PC-9 (cell line): ENCODE data around the gene CNTNAP5. TPM values are rescaled to one million over a fixed set of nuclear protein-coding genes. Genes with fewer than 3 reads are reported as not detected.

Experiments used
- BruUV-seq: library from RNA; stranded (reverse); fragments of 400-500 nt; replicated peaks from 2 replicates; lab custom pipeline; 2021; lab: Mats Ljungman, UMichigan
- CTCF ChIA-PET: fragments of 300-600 bp; sonication (Branson Sonifier 250); formaldehyde crosslinking; loops from one replicate; lab custom pipeline; 2022; ENCODE audit warnings: antibody characterized with exemption; lab: Charles Lee
- POLR2A ChIA-PET: fragments of 300-600 bp; sonication (Branson Sonifier 250); formaldehyde crosslinking; loops from one replicate; lab custom pipeline; 2022; ENCODE audit warnings: antibody characterized with exemption; ENCODE audit not compliant: unreplicated experiment; lab: Charles Lee
- DNase-seq, 2 experiments: peaks; one replicate each; pipeline versions ENCODE4 v3.0.0 to v3.0.0-alpha.2; 2015 to 2022; ENCODE audit warnings: mixed read lengths in 1 of 2
- H2AFZ ChIP-seq: fragments of 200-600 bp; sonication (generic); 2 replicates; pipeline ENCODE4 v1.8.1; 2017; ENCODE audit warnings: antibody characterized with exemption
- H3F3A ChIP-seq: fragments of 200-600 bp; sonication (generic); 2 replicates; pipeline ENCODE4 v1.8.1; 2017; ENCODE audit warnings: antibody characterized with exemption, mild to moderate bottlenecking, low read depth; ENCODE audit not compliant: insufficient read depth
- H3K27ac ChIP-seq: fragments of 200-600 bp; sonication (generic); 2 replicates; pipeline ENCODE4 v1.6.1; 2016; ENCODE audit warnings: mixed run types
- H3K27me3 ChIP-seq: fragments of 200-600 bp; sonication (generic); 2 replicates; pipeline ENCODE4 v1.6.1; 2016; ENCODE audit warnings: low read depth, mixed run types; ENCODE audit not compliant: insufficient read depth
- H3K36me3 ChIP-seq: fragments of 200-600 bp; sonication (generic); 2 replicates; pipeline ENCODE4 v1.6.1; 2016; ENCODE audit warnings: low read depth, mixed run types
- H3K4me1 ChIP-seq: fragments of 200-600 bp; sonication (generic); replicated peaks from 2 replicates; pipeline ENCODE4 v1.6.1; 2016; ENCODE audit warnings: mixed run types; ENCODE audit not compliant: insufficient read depth
- H3K4me2 ChIP-seq: fragments of 200-600 bp; sonication (generic); 2 replicates; pipeline ENCODE4 v1.6.1; 2017; ENCODE audit warnings: mixed run types
- H3K4me3 ChIP-seq: fragments of 200-600 bp; sonication (generic); 2 replicates; pipeline ENCODE4 v1.6.1; 2016; ENCODE audit warnings: mixed run types
- H3K79me2 ChIP-seq: fragments of 200-600 bp; sonication (generic); 2 replicates; pipeline ENCODE4 v1.6.1; 2017; ENCODE audit warnings: low read depth, mixed run types
- H3K9me2 ChIP-seq: fragments of 200-600 bp; sonication (generic); 2 replicates; pipeline ENCODE4 v1.8.1; 2017; ENCODE audit warnings: mild to moderate bottlenecking; ENCODE audit not compliant: insufficient read depth
- H3K9me3 ChIP-seq: fragments of 200-600 bp; sonication (generic); 2 replicates; pipeline ENCODE4 v1.8.1; 2016; ENCODE audit warnings: low read depth; ENCODE audit not compliant: insufficient read depth
- H4K20me1 ChIP-seq: fragments of 200-600 bp; sonication (generic); 2 replicates; pipeline ENCODE4 v1.8.1; 2017; ENCODE audit not compliant: insufficient read depth
- EZH2 ChIP-seq: fragments of 200-600 bp; sonication (generic); IDR thresholded peaks from 2 replicates; pipeline ENCODE4 v1.8.0; 2017; ENCODE audit warnings: antibody characterized with exemption, low read depth
- intact Hi-C: fragments of 100-400 bp; cut with micrococcal nuclease; formaldehyde crosslinking; loops from one replicate; pipeline ENCODE4 v1.10.0; 2022; ENCODE audit not compliant: unreplicated experiment
- total RNA-seq: library from RNA; stranded (reverse); gene quantifications from 2 replicates; pipeline ENCODE4 v1.2.3, GENCODE V29; 2021
- TF ChIP-seq, protein P1 (sequence below): fragments of 200-600 bp; sonication (generic); conservative IDR thresholded peaks from 2 replicates; pipeline ENCODE4 v1.6.1; 2017; ENCODE audit warnings: mixed run types, antibody characterized with exemption, mild to moderate bottlenecking, moderate library complexity

The CNTNAP5 gene
- total RNA-seq, 1 experiment from 2014 or later: not detected

DNA sequence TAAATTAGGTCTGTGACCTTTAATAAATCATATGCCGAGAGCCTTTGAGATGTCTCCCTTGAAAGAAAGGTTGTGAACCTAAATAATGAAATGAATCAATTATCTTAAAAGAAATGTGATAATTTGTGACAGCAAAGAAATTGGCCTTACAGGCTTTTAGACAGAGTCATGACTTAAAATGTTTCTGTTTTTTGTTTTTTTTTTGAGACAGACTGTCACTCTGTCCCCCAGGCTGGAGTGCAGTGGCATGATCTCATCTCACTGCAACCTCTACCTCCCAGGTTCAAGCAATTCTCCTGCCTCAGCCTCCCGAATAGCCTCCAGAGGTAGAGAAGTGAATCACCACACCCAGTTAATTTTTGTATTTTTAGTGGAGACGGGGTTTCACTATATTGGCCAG lies 898.0 kb downstream of the CNTNAP5 start:
- Histone ChIP-seq H3K79me2 (no peaks in the 10 kb centered on the region), H3K27me3 (no peaks in the 10 kb centered on the region), H2AFZ (no peak overlapping the region), H3K36me3 (no peaks in the 10 kb centered on the region), H3K9me3 (no peaks in the 10 kb centered on the region), H3K4me3 (no peak overlapping the region), H3F3A (no peaks in the 10 kb centered on the region), H3K4me1 (no peaks in the 10 kb centered on the region), H3K27ac (no peak overlapping the region), H3K4me2 (no peak overlapping the region), H4K20me1 (no peaks in the 10 kb centered on the region), H3K9me2 (no peaks in the 10 kb centered on the region)
- no TSS peak for BruUV-seq
- no peak for DNase-seq
- intact Hi-C loops: no loop called here
- TF ChIP-seq, protein P1, sequence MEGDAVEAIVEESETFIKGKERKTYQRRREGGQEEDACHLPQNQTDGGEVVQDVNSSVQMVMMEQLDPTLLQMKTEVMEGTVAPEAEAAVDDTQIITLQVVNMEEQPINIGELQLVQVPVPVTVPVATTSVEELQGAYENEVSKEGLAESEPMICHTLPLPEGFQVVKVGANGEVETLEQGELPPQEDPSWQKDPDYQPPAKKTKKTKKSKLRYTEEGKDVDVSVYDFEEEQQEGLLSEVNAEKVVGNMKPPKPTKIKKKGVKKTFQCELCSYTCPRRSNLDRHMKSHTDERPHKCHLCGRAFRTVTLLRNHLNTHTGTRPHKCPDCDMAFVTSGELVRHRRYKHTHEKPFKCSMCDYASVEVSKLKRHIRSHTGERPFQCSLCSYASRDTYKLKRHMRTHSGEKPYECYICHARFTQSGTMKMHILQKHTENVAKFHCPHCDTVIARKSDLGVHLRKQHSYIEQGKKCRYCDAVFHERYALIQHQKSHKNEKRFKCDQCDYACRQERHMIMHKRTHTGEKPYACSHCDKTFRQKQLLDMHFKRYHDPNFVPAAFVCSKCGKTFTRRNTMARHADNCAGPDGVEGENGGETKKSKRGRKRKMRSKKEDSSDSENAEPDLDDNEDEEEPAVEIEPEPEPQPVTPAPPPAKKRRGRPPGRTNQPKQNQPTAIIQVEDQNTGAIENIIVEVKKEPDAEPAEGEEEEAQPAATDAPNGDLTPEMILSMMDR: no peak
- no peak for TF ChIP-seq EZH2
- ChIA-PET CTCF (no interaction called here), POLR2A (no interaction called here)

DNA sequence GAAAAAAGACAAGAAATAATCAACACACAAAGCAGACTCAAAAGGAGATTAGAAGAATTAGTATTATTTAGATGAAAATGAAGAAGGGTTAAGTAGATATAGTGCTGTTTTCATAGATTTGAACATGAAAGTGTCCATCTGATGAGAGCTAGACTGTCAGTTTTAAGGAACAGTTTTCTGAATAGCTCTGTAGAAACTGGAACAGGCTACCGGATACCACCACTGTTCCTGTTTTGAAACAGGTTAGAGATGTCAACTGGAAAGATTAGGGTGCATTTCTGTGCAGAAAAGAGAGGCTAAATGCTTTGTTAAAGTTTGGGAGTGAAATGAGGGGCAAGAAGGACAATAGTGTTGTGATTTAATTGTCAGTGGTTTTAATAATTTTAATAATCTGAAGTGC lies 908.8 kb downstream of the CNTNAP5 start:
- intact Hi-C loops: no loop called here
- CTCF ChIA-PET: no interaction called here
- no peaks in the 10 kb centered on the region for H3K4me1 ChIP-seq

DNA sequence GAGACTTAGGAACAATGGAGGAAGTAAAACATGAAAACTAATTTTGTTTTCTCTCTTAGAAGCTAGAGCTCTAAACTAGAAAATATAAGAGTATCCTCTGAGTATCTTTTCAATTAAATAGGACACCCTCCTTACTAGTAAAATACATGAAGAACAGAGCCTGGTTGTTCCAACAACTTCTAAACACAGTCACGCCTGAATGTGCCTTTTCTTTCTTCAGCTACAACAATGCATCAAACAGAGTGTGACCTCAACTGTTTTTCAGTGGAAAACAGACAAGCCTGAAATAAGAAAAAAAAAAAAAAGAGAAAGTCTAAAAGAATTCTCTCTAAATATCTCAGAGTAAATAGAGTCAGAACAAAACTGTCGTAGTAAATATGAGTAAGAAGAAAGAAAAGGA lies 928.8 kb downstream of the CNTNAP5 start:
- ChIA-PET CTCF (no interaction called here), POLR2A (no interaction called here)
- BruUV-seq: no TSS peak
- no peak overlapping the region for H3K27ac ChIP-seq
- no peaks in the 10 kb centered on the region for H3K36me3 ChIP-seq
- TF ChIP-seq, protein P1: no peak
- no peak for TF ChIP-seq EZH2
- intact Hi-C loops: no loop called here
- H3K9me2 ChIP-seq: no peaks in the 10 kb centered on the region
- no peak overlapping the region for H3K4me2 ChIP-seq
- H3K27me3 ChIP-seq: no peaks in the 10 kb centered on the region
- H2AFZ ChIP-seq: no peak overlapping the region
- no peaks in the 10 kb centered on the region for H3K4me1 ChIP-seq
- no peak for DNase-seq
- no peaks in the 10 kb centered on the region for H3F3A ChIP-seq
- H3K9me3 ChIP-seq: no peaks in the 10 kb centered on the region
- no peaks in the 10 kb centered on the region for H4K20me1 ChIP-seq
- H3K4me3 ChIP-seq: no peak overlapping the region
- no peaks in the 10 kb centered on the region for H3K79me2 ChIP-seq

More for the DNA sequence above, 908.8 kb downstream of the CNTNAP5 start:
- no peaks in the 10 kb centered on the region for H3F3A ChIP-seq
- no peaks in the 10 kb centered on the region for H3K79me2 ChIP-seq
- TF ChIP-seq EZH2: no peak
- TF ChIP-seq, protein P1: no peak
- POLR2A ChIA-PET: no interaction called here
- no peaks in the 10 kb centered on the region for H3K36me3 ChIP-seq
- no peak for DNase-seq
- no peaks in the 10 kb centered on the region for H4K20me1 ChIP-seq
- no peak overlapping the region for H3K4me3 ChIP-seq
- no peak overlapping the region for H3K27ac ChIP-seq
- H3K4me2 ChIP-seq: no peak overlapping the region
- no peaks in the 10 kb centered on the region for H3K27me3 ChIP-seq
- no TSS peak for BruUV-seq
- no peak overlapping the region for H2AFZ ChIP-seq
- no peaks in the 10 kb centered on the region for H3K9me3 ChIP-seq
- no peaks in the 10 kb centered on the region for H3K9me2 ChIP-seq
